ENCODE results near the gene SCUBE3.

SCUBE3 gene

GRCh38 chr6:35213824-35214756 lies at the start of gene SCUBE3:
SCUBE3 (plus strand) TSS chr6:35213956; CDS start chr6:35214419, 463 bp downstream.
- FAIRE-seq = no peak

- FAIRE-seq = no peak
Observed at GRCh38 chr6:35164277-35164676, 49.5 kb upstream of the SCUBE3 start.

- no peak for FAIRE-seq
Observed at GRCh38 chr6:35164868-35165267, 48.9 kb upstream of the SCUBE3 start.

- no peak for FAIRE-seq
Observed at GRCh38 chr6:35165630-35166071, 48.1 kb upstream of the SCUBE3 start.

- no peak for FAIRE-seq
Observed at GRCh38 chr6:35166116-35166515, 47.6 kb upstream of the SCUBE3 start.

- no peak for FAIRE-seq
Observed at GRCh38 chr6:35166520-35166919, 47.2 kb upstream of the SCUBE3 start.

GRCh38 chr6:35167505-35167904 lies 46.3 kb upstream of the SCUBE3 start:
- FAIRE-seq = no peak

- FAIRE-seq = no peak
Observed at GRCh38 chr6:35168461-35168861, 45.3 kb upstream of the SCUBE3 start.

GRCh38 chr6:35170166-35170565 lies 43.6 kb upstream of the SCUBE3 start:
- no peak for FAIRE-seq

GRCh38 chr6:35170891-35171290 lies 42.9 kb upstream of the SCUBE3 start:
- FAIRE-seq = no peak

- FAIRE-seq = no peak
Observed at GRCh38 chr6:35173044-35173426, 40.7 kb upstream of the SCUBE3 start.

- FAIRE-seq = no peak
Observed at GRCh38 chr6:35173427-35174087, 40.2 kb upstream of the SCUBE3 start.

GRCh38 chr6:35174088-35174434 lies 39.7 kb upstream of the SCUBE3 start:
- no peak for FAIRE-seq

GRCh38 chr6:35174501-35174900 lies 39.3 kb upstream of the SCUBE3 start:
- FAIRE-seq = no peak

- no peak for FAIRE-seq
Observed at GRCh38 chr6:35176301-35177024, 37.3 kb upstream of the SCUBE3 start.

- FAIRE-seq = no peak
Observed at GRCh38 chr6:35177157-35177556, 36.6 kb upstream of the SCUBE3 start.

- FAIRE-seq = no peak
Observed at GRCh38 chr6:35177596-35177995, 36.2 kb upstream of the SCUBE3 start.

- no peak for FAIRE-seq
Observed at GRCh38 chr6:35178012-35178411, 35.7 kb upstream of the SCUBE3 start.

- FAIRE-seq = no peak
Observed at GRCh38 chr6:35178932-35179832, 34.6 kb upstream of the SCUBE3 start.

- FAIRE-seq = no peak
Observed at GRCh38 chr6:35179901-35180535, 33.7 kb upstream of the SCUBE3 start.

GRCh38 chr6:35181308-35181932 lies 32.3 kb upstream of the SCUBE3 start:
- FAIRE-seq = no peak

Measured in G401.6 (cell line).